Body of pancreas (tissue), 4 donors: ENCODE measurements around the gene GSTA2. TPM values are rescaled to one million over a fixed set of nuclear protein-coding genes. Genes with fewer than 3 reads are reported as not detected.

ENCODE experiments used
- ATAC-seq: fragments of 150-250 bp; one replicate; pipeline ENCODE4 v1.9.1; 2016
- DNase-seq, 4 donors: peaks; one replicate each; pipeline ENCODE4 v3.0.0-alpha.2; 2019
- H3K27ac ChIP-seq, 4 donors: fragments of 200-600 bp; sonication (generic); 1 replicate in 3 of 4; 2 replicates in 1 of 4; pipeline versions ENCODE4 v1.5.1 to v1.6.1; 2016 to 2019; ENCODE audit warnings: mild to moderate bottlenecking in 1 of 4, mixed read lengths in 1 of 4, moderate library complexity in 1 of 4
- H3K27me3 ChIP-seq, 2 donors: fragments of 200-600 bp; sonication (generic); one replicate each; pipeline ENCODE4 v1.6.0; 2016; ENCODE audit warnings: mild to moderate bottlenecking in 1 of 2
- H3K36me3 ChIP-seq, 2 donors: fragments of 200-600 bp; sonication (generic); replicated peaks in 1 of 2; 2 replicates each; pipeline ENCODE4 v1.5.1; 2016; ENCODE audit warnings: low read depth in 2 of 2; ENCODE audit not compliant: insufficient read depth in 1 of 2
- H3K4me1 ChIP-seq: fragments of 200-600 bp; sonication (generic); one replicate; pipeline ENCODE4 v1.6.0; 2016
- H3K4me3 ChIP-seq, 2 donors: fragments of 200-600 bp; sonication (generic); 1 replicate in 1 of 2; 2 replicates in 1 of 2; pipeline ENCODE4 v1.5.1; 2016 to 2019
- H3K9me3 ChIP-seq, 3 donors: fragments of 200-600 bp; sonication (generic); 1 replicate in 2 of 3; 2 replicates in 1 of 3; pipeline ENCODE4 v1.5.1; 2016
- POLR2A ChIP-seq, 3 donors: fragments of 450-650 bp; IDR thresholded peaks; one replicate each; pipeline ENCODE4 v1.6.1; 2016; ENCODE audit warnings: antibody characterized with exemption in 3 of 3, mild to moderate bottlenecking in 2 of 3
- WGBS, 2 donors: methylation state at CpG; one replicate each; pipeline ENCODE4 v1.1.5; 2017; 5-methylcytosine and 5-hydroxymethylcytosine counted together
- intact Hi-C: fragments of 100-400 bp; cut with DNase I; formaldehyde crosslinking; loops from one replicate; pipeline ENCODE4 v1.15.1; 2023
- total RNA-seq, 2 donors: library from RNA; depleted of rRNA; stranded (reverse); fragments of >200 nt; gene quantifications; one replicate each; pipeline ENCODE4 v1.1.0, GENCODE V29; 2016
- TF ChIP-seq, protein P1 (sequence below), 7 experiments: fragments of 450-650 bp in 4 of 7; fragments of 200-600 bp in 3 of 7; sonication (generic) in 3 of 7; IDR thresholded peaks; one replicate each; pipeline ENCODE4 v1.5.1; 2016 to 2019; ENCODE audit warnings: antibody characterized with exemption in 7 of 7

GSTA2 gene
- total RNA-seq, 2 donors from 2014 or later, result 73.7 to 76.1 TPM

DNA sequence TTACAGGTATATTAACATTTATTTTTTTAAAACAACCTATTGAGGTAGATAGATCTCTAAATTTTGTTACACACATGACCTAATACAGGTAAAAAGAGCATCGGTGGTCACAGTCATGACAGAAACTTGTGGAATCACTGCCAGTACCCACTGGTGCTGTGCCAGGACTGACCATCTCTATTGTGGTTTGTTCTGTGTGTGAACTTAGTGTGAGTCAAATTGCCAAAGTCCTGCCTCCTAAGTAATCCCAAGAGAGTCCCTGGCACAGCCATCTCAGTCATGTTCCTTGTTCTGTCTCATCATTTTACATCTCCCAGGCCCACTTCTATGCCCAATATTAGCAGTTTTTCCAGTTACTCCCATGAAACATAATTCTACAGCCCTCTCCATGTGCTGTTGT, 21.4 kb downstream of the GSTA2 start:
- H3K4me3 ChIP-seq, result no peak overlapping the region
- 44 to 80% methylated on average over 1 of the region's 1 CpG for WGBS, 2 donors
- no peak overlapping the region for H3K27ac ChIP-seq
- intact Hi-C loops, result no loop called here
- no peak for ATAC-seq
- H3K27me3 ChIP-seq, result no peaks in the 10 kb centered on the region
- no peaks in the 10 kb centered on the region for H3K36me3 ChIP-seq
- no peak for TF ChIP-seq POLR2A (IDR thresholded peaks at IDR 0.05)
- TF ChIP-seq, protein P1, sequence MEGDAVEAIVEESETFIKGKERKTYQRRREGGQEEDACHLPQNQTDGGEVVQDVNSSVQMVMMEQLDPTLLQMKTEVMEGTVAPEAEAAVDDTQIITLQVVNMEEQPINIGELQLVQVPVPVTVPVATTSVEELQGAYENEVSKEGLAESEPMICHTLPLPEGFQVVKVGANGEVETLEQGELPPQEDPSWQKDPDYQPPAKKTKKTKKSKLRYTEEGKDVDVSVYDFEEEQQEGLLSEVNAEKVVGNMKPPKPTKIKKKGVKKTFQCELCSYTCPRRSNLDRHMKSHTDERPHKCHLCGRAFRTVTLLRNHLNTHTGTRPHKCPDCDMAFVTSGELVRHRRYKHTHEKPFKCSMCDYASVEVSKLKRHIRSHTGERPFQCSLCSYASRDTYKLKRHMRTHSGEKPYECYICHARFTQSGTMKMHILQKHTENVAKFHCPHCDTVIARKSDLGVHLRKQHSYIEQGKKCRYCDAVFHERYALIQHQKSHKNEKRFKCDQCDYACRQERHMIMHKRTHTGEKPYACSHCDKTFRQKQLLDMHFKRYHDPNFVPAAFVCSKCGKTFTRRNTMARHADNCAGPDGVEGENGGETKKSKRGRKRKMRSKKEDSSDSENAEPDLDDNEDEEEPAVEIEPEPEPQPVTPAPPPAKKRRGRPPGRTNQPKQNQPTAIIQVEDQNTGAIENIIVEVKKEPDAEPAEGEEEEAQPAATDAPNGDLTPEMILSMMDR (IDR thresholded peaks at IDR 0.05), result no peak
- H3K9me3 ChIP-seq, result no peaks in the 10 kb centered on the region
- DNase-seq, result no peak
- peaks cover 64% of the 10 kb centered on the region for H3K4me1 ChIP-seq

DNA sequence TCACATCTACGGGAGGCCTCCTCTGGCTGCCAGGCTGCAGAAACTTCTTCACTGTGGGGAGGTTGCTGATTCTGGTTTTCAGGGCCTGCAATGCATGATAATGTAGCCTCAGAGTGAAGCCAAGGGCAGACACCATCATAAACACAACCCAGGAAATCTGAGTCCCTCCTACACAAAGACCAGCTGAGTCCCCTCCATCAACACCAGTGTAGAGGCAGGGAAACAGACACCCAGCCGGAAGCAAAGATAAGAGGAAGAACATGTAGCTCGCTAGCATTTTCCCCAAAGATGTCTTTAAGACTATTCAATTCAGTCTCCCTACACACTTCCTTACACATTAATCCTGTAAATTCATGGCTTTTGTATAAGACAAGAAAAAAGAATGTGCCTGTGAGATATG, 23.6 kb downstream of the GSTA2 start:
- 74 to 75% methylated on average over 3 of the region's 3 CpGs for WGBS, 2 donors
- no peak for ATAC-seq
- intact Hi-C loops, result no loop called here
- Histone ChIP-seq H3K4me3 (no peak overlapping the region), H3K27ac (peak overlapping the region in 3 of 4 donors; percentile 18 to 31 (median 27)), H3K9me3 (no peaks in the 10 kb centered on the region), H3K36me3 (no peaks in the 10 kb centered on the region), H3K27me3 (no peaks in the 10 kb centered on the region), H3K4me1 (peaks cover 62% of the 10 kb centered on the region)
- DNase-seq, result no peak
- no peak for TF ChIP-seq POLR2A (IDR thresholded peaks at IDR 0.05)
- TF ChIP-seq, protein P1 (IDR thresholded peaks at IDR 0.05), result no peak

DNA sequence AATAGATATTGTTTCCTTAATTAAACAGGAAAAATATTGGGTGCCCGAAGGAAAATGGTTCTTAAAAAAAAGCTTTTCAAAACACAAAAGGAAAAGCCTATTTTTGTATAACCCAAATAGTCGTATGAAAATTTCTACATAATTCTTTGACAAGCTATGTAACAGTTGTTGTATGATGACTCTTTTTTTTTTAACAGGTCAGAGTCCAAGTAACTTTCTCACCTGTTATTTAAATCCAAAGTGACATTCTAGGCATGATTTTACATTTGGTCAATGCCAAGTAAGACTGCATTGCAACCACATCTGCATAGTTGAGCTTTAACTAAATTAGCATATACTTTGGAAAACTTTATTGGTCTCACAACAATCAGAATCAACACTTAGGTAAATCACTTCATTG, 24.1 kb downstream of the GSTA2 start:
- WGBS, 2 donors, result 6 to 7% methylated on average over 2 of the region's 2 CpGs
- TF ChIP-seq, protein P1 (IDR thresholded peaks at IDR 0.05), result no peak
- TF ChIP-seq POLR2A (IDR thresholded peaks at IDR 0.05), result no peak

GRCh38 chr6:52736145-52736544, 27.1 kb downstream of the GSTA2 start:
- ATAC-seq, result no peak

More for the DNA sequence above, 24.1 kb downstream of the GSTA2 start:
- Histone ChIP-seq H3K9me3 (no peaks in the 10 kb centered on the region), H3K36me3 (no peaks in the 10 kb centered on the region), H3K4me3 (no peak overlapping the region), H3K27ac (peak overlapping the region in 2 of 4 donors; percentile 18 to 27), H3K4me1 (peaks cover 62% of the 10 kb centered on the region), H3K27me3 (no peaks in the 10 kb centered on the region)
- intact Hi-C loops, result no loop called here
- ATAC-seq, result peak; percentile 43
- DNase-seq, result no peak

GRCh38 chr6:52735071-52735470, 28.2 kb downstream of the GSTA2 start:
- H3K27ac ChIP-seq, result peak overlapping the region in 3 of 4 donors; percentile 30 to 52 (median 39)
- DNase-seq (peak; percentile 73 to 84 (median 76)), ATAC-seq (peak; percentile 79)
- no peaks in the 10 kb centered on the region for H3K27me3 ChIP-seq
- no peak overlapping the region for H3K4me3 ChIP-seq
- intact Hi-C loops, result no loop called here
- peaks cover 95% of the 10 kb centered on the region for H3K4me1 ChIP-seq
- 45 to 58% methylated on average over 4 to 6 of the region's 6 CpGs for WGBS, 2 donors
- TF ChIP-seq, protein P1 (IDR thresholded peaks at IDR 0.05), result no peak
- no peak for TF ChIP-seq POLR2A (IDR thresholded peaks at IDR 0.05)
- no peaks in the 10 kb centered on the region for H3K36me3 ChIP-seq
- H3K9me3 ChIP-seq, result no peaks in the 10 kb centered on the region

More at GRCh38 chr6:52736145-52736544, 27.1 kb downstream of the GSTA2 start:
- intact Hi-C loops, result no loop called here
- no peak overlapping the region for H3K4me3 ChIP-seq
- H3K36me3 ChIP-seq, result no peaks in the 10 kb centered on the region
- H3K4me1 ChIP-seq, result peaks cover 84% of the 10 kb centered on the region
- TF ChIP-seq POLR2A (IDR thresholded peaks at IDR 0.05), result no peak
- TF ChIP-seq, protein P1 (IDR thresholded peaks at IDR 0.05), result no peak
- no peaks in the 10 kb centered on the region for H3K27me3 ChIP-seq
- no peak for DNase-seq
- H3K9me3 ChIP-seq, result no peaks in the 10 kb centered on the region
- H3K27ac ChIP-seq, result peak overlapping the region in 3 of 4 donors; percentile 30 to 52 (median 39)
- 71 to 83% methylated on average over 1 of the region's 1 CpG for WGBS, 2 donors
